Effector memory CD4-positive, alpha-beta T cell (primary cell): ENCODE measurements around the gene NT5E.

Experiments
- DNase-seq, 3 donors: peaks; one replicate each; pipeline ENCODE4 v3.0.0-alpha.2; 2020
- H3K27ac ChIP-seq: 2 replicates; pipeline ENCODE4 v1.7.0; 2013; ENCODE audit warnings: mild to moderate bottlenecking, low read length, moderate library complexity; ENCODE audit not compliant: insufficient read depth, poor library complexity, severe bottlenecking
- H3K27me3 ChIP-seq: replicated peaks from 2 replicates; pipeline ENCODE4 v1.7.0; 2013; ENCODE audit warnings: mild to moderate bottlenecking, low read length; ENCODE audit not compliant: insufficient read depth, control insufficient read depth, poor library complexity, severe bottlenecking
- H3K36me3 ChIP-seq: 2 replicates; pipeline ENCODE4 v1.7.0; 2013; ENCODE audit warnings: mild to moderate bottlenecking, low read length, moderate library complexity; ENCODE audit not compliant: control insufficient read depth, insufficient read depth
- H3K4me1 ChIP-seq: 2 replicates; pipeline ENCODE4 v1.7.0; 2013; ENCODE audit warnings: low read length, mild to moderate bottlenecking; ENCODE audit not compliant: control insufficient read depth, insufficient read depth, poor library complexity, severe bottlenecking
- H3K4me3 ChIP-seq: 2 replicates; pipeline ENCODE4 v1.7.0; 2013; ENCODE audit warnings: low read length, low read depth, mild to moderate bottlenecking; ENCODE audit not compliant: insufficient read depth, poor library complexity, severe bottlenecking
- H3K9me3 ChIP-seq: 2 replicates; pipeline ENCODE4 v1.7.0; 2013; ENCODE audit warnings: mild to moderate bottlenecking, low read length, moderate library complexity; ENCODE audit not compliant: control insufficient read depth

NT5E gene

GRCh38 chr6:85483846-85484245, 34.0 kb downstream of the NT5E start:
- no peak overlapping the region for H3K27ac ChIP-seq
- H3K4me3 ChIP-seq = no peak overlapping the region
- no peaks in the 10 kb centered on the region for H3K36me3 ChIP-seq
- no peaks in the 10 kb centered on the region for H3K27me3 ChIP-seq
- H3K4me1 ChIP-seq = no peaks in the 10 kb centered on the region
- DNase-seq = no peak
- no peaks in the 10 kb centered on the region for H3K9me3 ChIP-seq

- H3K9me3 ChIP-seq = no peaks in the 10 kb centered on the region
- no peak for DNase-seq
- H3K27me3 ChIP-seq = no peaks in the 10 kb centered on the region
- H3K36me3 ChIP-seq = no peaks in the 10 kb centered on the region
- H3K4me3 ChIP-seq = no peak overlapping the region
- no peak overlapping the region for H3K27ac ChIP-seq
- no peaks in the 10 kb centered on the region for H3K4me1 ChIP-seq
Measured at GRCh38 chr6:85484948-85485347, 35.1 kb downstream of the NT5E start.

DNA sequence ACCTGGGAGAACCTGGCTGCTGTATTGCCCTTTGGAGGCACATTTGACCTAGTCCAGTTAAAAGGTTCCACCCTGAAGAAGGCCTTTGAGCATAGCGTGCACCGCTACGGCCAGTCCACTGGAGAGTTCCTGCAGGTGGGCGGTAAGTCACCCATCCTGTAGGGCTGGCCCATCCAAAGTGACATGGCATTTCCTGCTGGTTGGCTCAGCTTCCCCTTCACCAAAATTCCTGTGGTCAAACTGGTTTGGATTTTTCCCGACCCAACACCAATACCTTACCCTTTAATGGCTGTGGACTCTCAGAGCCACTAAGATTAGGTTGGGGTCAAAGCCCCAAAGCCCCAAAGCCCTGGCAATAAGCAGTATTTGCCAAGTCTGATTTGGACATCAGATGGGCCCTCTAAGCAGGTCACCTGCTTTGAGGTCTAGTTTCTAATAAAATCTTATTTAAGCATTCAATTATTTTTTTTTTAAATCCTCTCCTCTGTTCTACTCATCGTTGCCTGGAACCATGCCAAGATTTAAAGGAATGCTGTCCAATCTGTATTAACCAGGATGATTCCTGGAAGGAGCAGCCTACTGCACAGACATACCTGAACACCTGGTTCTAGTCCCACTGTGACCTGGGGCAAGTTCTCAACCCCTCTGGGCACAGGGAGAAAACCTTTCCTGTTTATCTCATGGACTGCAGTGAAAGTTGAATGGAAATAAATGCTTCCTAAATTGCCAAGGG, 40.8 kb downstream of the NT5E start:
- H3K4me3 ChIP-seq = no peak overlapping the region
- H3K4me1 ChIP-seq = no peaks in the 10 kb centered on the region
- H3K27ac ChIP-seq = no peak overlapping the region
- no peaks in the 10 kb centered on the region for H3K27me3 ChIP-seq
- no peak for DNase-seq
- H3K9me3 ChIP-seq = no peaks in the 10 kb centered on the region
- no peaks in the 10 kb centered on the region for H3K36me3 ChIP-seq

DNA sequence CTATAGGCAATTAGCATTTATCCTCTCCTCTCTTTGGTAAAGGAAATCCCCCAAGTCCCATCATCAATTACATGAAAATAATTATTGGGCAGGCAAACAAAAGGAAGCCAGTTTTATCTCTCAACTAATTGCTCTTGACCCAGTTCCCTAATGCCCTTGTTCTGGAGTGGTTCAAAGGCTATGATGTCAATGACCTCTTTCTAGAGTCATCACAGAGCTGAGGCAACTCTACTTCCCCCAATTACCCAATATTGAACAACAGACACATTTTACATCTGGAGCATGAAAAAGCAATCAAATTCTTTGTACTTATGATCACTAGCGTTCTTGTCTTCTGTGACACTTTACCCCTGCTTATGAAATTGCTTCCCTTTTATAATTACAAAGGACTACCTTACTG, 43.5 kb downstream of the NT5E start:
- Histone ChIP-seq H3K27me3 (no peaks in the 10 kb centered on the region), H3K4me1 (no peaks in the 10 kb centered on the region), H3K4me3 (no peak overlapping the region), H3K36me3 (no peaks in the 10 kb centered on the region), H3K27ac (no peak overlapping the region), H3K9me3 (no peaks in the 10 kb centered on the region)
- no peak for DNase-seq

DNA sequence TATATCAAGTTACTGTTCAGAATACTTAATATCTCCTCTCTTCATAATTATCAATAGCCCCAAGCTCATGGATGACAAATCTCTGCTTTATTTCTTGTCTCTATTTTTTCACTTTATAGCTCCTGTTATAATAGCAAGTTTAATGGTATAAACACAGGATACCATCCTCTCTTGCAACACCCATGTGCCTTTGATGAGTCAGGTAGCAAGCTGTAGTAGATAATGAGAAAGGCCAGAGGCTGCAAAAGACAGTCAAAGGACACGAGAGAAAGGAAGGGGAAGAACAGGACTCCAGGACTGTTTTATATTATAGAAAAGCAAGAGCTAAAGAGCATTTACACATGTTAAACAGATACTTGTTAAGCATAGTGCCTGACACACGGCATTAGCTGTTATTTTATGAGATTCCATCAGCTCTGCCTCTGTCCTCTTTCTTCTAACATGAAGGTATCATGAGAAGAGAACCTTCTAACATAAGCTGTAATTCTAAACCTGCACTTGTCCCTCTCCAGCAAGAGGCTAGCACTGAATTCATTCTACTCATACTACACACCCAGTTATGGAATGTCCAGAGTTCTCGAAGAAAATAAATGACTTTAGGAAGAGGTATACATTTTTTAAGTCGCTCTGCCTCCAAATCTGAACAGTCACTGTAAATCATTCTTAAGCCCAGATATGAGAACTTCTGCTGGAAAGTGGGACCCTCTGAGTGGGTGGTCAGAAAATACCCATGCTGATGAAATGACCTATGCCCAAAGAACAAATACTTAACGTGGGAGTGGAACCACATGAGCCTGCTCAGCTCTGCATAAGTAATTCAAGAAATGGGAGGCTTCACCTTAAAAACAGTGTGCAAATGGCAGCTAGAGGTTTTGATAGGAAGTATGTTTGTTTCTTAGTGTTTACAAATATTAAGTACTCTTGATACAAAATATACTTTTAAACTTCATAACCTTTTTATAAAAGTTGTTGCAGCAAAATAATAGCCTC, 45.0 kb downstream of the NT5E start:
- H3K9me3 ChIP-seq = no peaks in the 10 kb centered on the region
- H3K36me3 ChIP-seq = no peaks in the 10 kb centered on the region
- H3K4me3 ChIP-seq = no peak overlapping the region
- DNase-seq = no peak
- H3K27ac ChIP-seq = no peak overlapping the region
- H3K4me1 ChIP-seq = peaks cover 4% of the 10 kb centered on the region
- H3K27me3 ChIP-seq = no peaks in the 10 kb centered on the region

- DNase-seq = no peak
- Histone ChIP-seq H3K27me3 (no peaks in the 10 kb centered on the region), H3K4me3 (no peak overlapping the region), H3K36me3 (no peaks in the 10 kb centered on the region), H3K9me3 (no peaks in the 10 kb centered on the region), H3K27ac (no peak overlapping the region), H3K4me1 (peaks cover 4% of the 10 kb centered on the region)
Measured at GRCh38 chr6:85496009-85496579, 46.2 kb downstream of the NT5E start.

DNA sequence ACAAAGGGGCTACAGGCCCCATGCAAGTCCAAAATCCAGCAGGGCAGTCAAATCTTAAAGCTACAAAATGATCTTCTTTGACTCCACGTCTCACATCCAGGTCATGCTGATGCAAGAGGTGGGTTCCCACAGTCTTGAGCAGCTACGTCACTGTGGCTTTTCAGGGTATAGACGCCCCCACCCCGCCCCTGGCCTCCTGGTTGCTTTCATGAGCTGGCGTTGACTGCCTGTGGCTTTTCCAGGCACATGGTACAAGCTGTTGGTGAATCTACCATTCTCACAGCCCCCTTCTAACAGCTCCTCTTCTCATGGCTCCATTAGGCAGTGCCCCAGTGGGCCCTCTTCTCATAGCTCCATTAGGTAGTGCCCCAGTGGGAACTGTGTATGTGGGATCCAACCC, 47.0 kb downstream of the NT5E start:
- Histone ChIP-seq H3K4me3 (no peak overlapping the region), H3K36me3 (no peaks in the 10 kb centered on the region), H3K4me1 (peaks cover 4% of the 10 kb centered on the region), H3K27ac (no peak overlapping the region), H3K9me3 (no peaks in the 10 kb centered on the region), H3K27me3 (no peaks in the 10 kb centered on the region)
- no peak for DNase-seq

GRCh38 chr6:85498596-85499258, 48.8 kb downstream of the NT5E start:
- Histone ChIP-seq H3K4me3 (no peak overlapping the region), H3K9me3 (no peaks in the 10 kb centered on the region), H3K36me3 (no peaks in the 10 kb centered on the region), H3K4me1 (peaks cover 4% of the 10 kb centered on the region), H3K27ac (no peak overlapping the region), H3K27me3 (no peaks in the 10 kb centered on the region)
- no peak for DNase-seq

DNA sequence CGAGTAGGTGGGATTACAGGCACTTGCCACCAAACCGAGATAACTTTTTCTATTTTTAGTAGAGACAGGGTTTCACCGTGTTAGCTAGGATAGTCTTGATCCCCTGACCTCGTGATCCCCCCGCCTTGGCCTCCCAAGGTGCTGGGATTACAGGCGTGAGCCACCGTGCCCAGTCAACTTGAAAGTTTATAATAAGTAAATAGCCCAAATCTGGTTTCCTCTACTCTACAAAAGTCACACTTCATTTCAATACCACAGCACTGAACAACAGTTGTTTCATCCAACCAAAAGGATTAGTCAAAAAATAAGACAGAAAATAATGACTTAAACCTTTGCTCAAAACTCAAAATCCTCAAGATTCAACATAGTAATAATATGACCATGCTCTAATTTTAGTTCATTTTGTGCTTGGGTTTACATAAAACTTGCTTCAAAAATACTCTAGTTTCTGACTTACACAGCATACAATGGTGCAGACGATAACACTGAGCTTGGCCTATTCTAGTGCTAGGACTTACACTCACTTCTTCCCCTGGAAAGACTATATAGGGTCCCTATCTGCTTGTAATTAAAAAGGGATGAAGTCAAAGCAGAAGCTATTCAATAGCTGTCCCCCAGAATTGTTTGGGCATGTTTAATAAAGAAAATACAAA, 56.7 kb downstream of the NT5E start:
- H3K27me3 ChIP-seq = no peaks in the 10 kb centered on the region
- no peak overlapping the region for H3K4me3 ChIP-seq
- peaks cover 11% of the 10 kb centered on the region for H3K36me3 ChIP-seq
- H3K9me3 ChIP-seq = no peaks in the 10 kb centered on the region
- H3K4me1 ChIP-seq = no peaks in the 10 kb centered on the region
- no peak for DNase-seq
- H3K27ac ChIP-seq = no peak overlapping the region
